ENCODE results near the gene MBIP.

Gene MBIP

DNA sequence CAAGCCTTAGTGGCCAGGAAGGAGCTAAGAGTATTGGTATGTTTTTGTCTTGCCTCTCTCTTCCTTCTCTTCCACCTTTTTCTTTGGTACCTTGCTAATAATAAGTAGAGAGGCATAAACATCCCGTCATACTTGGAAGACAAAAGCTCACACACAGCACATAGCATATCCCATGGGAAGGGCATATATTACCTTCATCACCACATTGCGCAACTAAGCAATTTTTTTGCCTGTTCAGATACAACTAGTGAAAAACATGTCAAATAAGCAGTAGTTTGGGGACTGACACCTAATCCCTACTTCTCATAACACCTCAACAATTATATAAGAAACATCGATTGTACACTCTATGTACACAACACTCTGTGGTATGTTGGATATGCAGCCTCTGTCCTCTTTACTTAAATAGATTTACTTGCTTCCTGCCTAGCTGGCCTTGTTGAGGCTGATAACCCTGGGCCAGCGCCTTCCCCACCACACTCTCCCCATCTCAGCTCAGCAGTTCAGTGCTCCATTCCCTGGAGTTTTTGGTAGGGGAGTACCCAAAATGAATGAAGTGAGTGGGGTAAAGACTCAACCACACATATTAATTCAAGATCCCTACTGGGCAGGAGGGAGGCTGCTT lies 35.4 kb downstream of the MBIP start:
- TF ChIP-seq, protein P1, sequence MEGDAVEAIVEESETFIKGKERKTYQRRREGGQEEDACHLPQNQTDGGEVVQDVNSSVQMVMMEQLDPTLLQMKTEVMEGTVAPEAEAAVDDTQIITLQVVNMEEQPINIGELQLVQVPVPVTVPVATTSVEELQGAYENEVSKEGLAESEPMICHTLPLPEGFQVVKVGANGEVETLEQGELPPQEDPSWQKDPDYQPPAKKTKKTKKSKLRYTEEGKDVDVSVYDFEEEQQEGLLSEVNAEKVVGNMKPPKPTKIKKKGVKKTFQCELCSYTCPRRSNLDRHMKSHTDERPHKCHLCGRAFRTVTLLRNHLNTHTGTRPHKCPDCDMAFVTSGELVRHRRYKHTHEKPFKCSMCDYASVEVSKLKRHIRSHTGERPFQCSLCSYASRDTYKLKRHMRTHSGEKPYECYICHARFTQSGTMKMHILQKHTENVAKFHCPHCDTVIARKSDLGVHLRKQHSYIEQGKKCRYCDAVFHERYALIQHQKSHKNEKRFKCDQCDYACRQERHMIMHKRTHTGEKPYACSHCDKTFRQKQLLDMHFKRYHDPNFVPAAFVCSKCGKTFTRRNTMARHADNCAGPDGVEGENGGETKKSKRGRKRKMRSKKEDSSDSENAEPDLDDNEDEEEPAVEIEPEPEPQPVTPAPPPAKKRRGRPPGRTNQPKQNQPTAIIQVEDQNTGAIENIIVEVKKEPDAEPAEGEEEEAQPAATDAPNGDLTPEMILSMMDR (IDR thresholded peaks at IDR 0.05), result no peak
- Mint-ChIP-seq H3K27me3 (ENCODE audit: low read depth, poor library complexity) (no peaks in the 10 kb centered on the region), H3K9me3 (peaks cover 5% of the 10 kb centered on the region), H3K4me3 (no peak overlapping the region), H3K27ac (no peak overlapping the region), H3K36me3 (ENCODE audit: low read depth) (no peaks in the 10 kb centered on the region), H3K4me1 (peaks cover 29% of the 10 kb centered on the region)
- no peak for DNase-seq

DNA sequence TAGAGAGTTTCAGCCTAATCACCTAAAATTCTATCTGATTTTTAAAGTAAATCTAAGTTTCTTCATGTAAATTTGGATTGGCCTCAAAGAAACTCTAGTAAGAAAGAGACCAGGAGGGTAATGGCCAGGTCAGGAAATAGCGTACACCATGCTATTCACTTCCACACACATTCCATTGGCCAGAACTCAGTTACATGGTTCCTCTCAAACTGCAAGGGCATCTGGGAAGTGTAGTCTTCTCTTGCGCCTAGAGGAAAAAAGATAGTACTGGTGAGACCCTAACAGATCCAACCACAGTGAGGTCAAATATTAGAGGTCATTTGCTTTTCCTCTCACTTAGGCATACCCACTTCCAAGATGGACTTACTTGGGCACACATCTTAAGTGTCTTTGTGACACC lies 39.1 kb downstream of the MBIP start:
- Mint-ChIP-seq H3K4me1 (peaks cover 5% of the 10 kb centered on the region), H3K27me3 (ENCODE audit: low read depth, poor library complexity) (peaks cover 14% of the 10 kb centered on the region)
- TF ChIP-seq, protein P1 (IDR thresholded peaks at IDR 0.05), result no peak

DNA sequence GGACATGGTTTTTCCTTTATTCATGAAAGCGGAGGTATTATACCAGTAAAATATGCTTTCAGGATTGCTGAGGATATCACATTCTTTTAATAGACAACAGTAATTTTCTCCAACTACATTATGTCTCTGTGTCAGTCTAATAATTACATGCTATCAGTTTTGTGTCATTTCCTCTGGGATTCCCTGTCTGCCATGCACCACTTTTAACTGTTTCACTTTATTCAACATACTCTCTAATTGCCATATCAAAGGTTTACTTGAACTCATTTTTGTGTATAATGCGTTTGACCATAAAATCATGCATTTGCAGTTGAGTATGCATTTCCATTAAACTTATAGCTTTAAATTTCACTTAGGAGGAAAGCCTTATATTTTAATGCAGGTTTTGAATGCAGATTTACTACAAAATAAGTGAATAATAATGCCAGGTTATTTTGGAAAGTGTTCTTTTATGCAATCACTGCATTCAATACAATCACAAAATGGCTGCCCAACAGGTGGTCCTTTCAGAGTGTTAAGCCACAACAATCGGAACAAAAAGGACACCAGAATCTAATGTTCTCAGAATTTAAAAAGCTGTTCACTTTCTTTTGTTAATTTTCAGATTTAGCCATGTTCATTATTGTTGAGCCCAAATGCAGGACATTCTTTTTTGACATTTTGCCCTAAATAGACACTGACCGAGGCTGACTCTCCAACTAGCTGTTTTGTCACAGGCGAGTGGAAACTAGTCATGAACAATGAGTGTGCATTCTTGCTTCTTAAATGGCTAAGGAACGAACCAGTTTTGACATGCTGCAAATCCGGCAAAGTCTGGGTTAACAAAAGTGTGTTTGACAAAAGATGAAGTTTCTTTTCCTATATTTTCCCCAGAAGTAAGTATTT lies 40.9 kb downstream of the MBIP start:
- Mint-ChIP-seq H3K36me3 (ENCODE audit: low read depth) (no peaks in the 10 kb centered on the region), H3K9me3 (peaks cover 5% of the 10 kb centered on the region), H3K27ac (no peak overlapping the region), H3K4me3 (no peak overlapping the region), H3K4me1 (no peaks in the 10 kb centered on the region), H3K27me3 (ENCODE audit: low read depth, poor library complexity) (peaks cover 27% of the 10 kb centered on the region)
- TF ChIP-seq, protein P1 (IDR thresholded peaks at IDR 0.05), result no peak
- DNase-seq, result no peak

More for the DNA sequence above, 39.1 kb downstream of the MBIP start:
- H3K27ac Mint-ChIP-seq, result no peak overlapping the region
- DNase-seq, result no peak
- H3K9me3 Mint-ChIP-seq, result peaks cover 5% of the 10 kb centered on the region
- no peak overlapping the region for H3K4me3 Mint-ChIP-seq
- no peaks in the 10 kb centered on the region for H3K36me3 Mint-ChIP-seq (ENCODE audit: low read depth)

DNA sequence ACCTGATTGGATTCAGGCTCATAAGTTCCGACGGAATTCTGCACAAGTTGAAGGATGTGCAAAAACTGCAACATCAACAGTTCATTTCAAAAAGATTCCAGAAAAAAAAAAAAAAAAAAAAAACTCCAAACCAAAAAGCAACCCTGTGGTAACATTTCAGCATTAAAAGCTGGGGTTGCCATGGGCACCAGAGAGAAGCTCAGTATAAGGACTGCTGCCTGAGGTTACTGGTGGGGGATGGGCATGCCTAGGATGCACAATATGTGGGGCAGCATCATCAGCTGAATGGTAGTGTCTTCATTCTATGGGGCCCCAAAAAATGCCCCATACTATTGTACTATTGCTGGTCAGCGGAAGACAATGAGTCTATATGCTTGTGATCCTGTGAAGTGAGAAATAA lies 44.7 kb downstream of the MBIP start:
- Mint-ChIP-seq H3K4me1 (peaks cover 12% of the 10 kb centered on the region), H3K27me3 (ENCODE audit: low read depth, poor library complexity) (peaks cover 64% of the 10 kb centered on the region), H3K4me3 (no peak overlapping the region), H3K27ac (no peak overlapping the region), H3K36me3 (ENCODE audit: low read depth) (no peaks in the 10 kb centered on the region), H3K9me3 (peaks cover 3% of the 10 kb centered on the region)
- no peak for DNase-seq
- TF ChIP-seq, protein P1 (IDR thresholded peaks at IDR 0.05), result no peak

DNA sequence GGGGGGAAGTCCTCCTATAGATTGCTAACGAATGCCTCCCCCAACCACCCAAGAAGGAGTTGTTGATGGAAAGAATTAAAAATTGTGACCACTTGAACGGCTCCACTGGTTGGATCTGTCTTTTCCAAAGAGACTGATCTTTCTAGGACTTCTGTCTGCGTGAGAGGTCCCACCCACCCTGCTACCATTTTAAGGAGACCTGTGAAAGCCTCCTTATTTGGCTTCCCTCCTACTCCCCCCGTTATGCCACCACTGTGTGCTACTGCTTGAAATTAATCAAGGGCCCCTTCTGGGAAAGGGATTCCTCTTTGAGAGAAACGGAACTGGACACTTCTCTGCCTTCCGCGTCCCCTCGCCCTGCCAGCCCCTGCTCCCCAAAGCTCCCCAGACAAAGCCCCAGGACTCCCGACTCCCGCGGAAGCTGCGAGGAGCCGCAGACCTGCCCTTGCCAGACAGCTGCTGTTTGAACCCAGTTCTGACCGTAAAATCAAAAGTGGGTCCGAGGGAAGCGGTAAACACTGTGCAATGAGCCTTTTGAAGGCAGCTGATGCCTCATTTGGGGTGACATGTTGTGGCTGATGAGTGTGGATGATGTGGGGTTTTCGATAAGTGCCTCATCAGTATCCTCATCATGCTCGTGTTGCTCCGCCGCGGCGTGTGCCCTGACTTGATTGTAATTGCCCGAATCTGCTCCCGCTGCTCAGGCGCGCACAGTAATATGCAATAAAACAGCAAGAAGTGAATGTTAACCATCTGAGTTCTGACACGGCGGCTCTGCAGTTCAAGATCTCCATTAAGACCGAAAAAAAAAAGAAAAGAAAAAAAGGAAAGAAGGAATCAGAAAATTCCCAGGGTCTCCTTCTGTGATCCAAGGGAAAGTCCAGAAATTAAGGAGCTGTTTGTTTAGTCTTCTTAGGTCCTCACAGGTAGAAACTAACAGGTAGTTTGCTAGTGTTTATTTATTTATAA lies 48.2 kb downstream of the MBIP start:
- Mint-ChIP-seq H3K27ac (no peak overlapping the region), H3K4me1 (peaks cover 27% of the 10 kb centered on the region), H3K9me3 (no peaks in the 10 kb centered on the region), H3K4me3 (peak overlapping the region; percentile 71), H3K36me3 (ENCODE audit: low read depth) (no peaks in the 10 kb centered on the region), H3K27me3 (ENCODE audit: low read depth, poor library complexity) (peaks cover 70% of the 10 kb centered on the region)
- TF ChIP-seq, protein P1 (IDR thresholded peaks at IDR 0.05), result no peak
- DNase-seq, result no peak

Data from nephron progenitor cell (in vitro differentiated cells).